Bronchial epithelial cell (primary cell): ENCODE results near the gene PRSS57. TPM values are rescaled to one million over a fixed set of nuclear protein-coding genes. Genes with fewer than 3 reads are reported as not detected.

Experiments used
- DNase-seq: peaks from one replicate; pipeline ENCODE4 v3.0.0-alpha.2; 2010; ENCODE audit warnings: low read depth
- FAIRE-seq: peaks from 2 replicates; lab custom pipeline; 2011; peaks lifted over from hg19 to GRCh38; lab: Jason Lieb, UNC
- H3K27me3 ChIP-seq: 2 replicates; pipeline ENCODE4 v1.5.1; 2011; ENCODE audit warnings: low read length; ENCODE audit not compliant: control insufficient read depth, insufficient read depth
- H3K36me3 ChIP-seq: 2 replicates; pipeline ENCODE4 v1.5.1; 2011; ENCODE audit warnings: low read length; ENCODE audit not compliant: control insufficient read depth, insufficient read depth
- H3K4me3 ChIP-seq: 2 replicates; pipeline ENCODE4 v1.5.1; 2011; ENCODE audit warnings: mild to moderate bottlenecking, low read depth, low read length, control low read depth
- total RNA-seq: library from RNA; depleted of rRNA; stranded (reverse); fragments of >200 nt; gene quantifications from 2 replicates; pipeline ENCODE4 v1.2.1, GENCODE V29; 2014
- TF ChIP-seq, protein P1 (sequence below): IDR thresholded peaks from 2 replicates; pipeline ENCODE4 v1.5.1; 2011; ENCODE audit warnings: mild to moderate bottlenecking, moderate library complexity, low read length, control low read depth, inconsistent platforms; ENCODE audit not compliant: insufficient read depth, severe bottlenecking

Gene PRSS57
- total RNA-seq, 1 donor from 2014 or later, result not detected

DNA sequence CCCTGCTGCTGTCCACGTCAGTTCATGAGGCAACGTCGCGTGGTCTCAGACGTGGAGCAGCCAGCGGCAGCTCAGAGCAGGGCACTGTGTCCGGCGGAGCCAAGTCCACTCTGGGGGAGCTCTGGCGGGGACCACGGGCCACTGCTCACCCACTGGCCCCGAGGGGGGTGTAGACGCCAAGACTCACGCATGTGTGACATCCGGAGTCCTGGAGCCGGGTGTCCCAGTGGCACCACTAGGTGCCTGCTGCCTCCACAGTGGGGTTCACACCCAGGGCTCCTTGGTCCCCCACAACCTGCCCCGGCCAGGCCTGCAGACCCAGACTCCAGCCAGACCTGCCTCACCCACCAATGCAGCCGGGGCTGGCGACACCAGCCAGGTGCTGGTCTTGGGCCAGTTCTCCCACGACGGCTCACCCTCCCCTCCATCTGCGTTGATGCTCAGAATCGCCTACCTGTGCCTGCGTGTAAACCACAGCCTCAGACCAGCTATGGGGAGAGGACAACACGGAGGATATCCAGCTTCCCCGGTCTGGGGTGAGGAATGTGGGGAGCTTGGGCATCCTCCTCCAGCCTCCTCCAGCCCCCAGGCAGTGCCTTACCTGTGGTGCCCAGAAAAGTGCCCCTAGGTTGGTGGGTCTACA is 12.5 kb downstream of the PRSS57 start:
- Histone ChIP-seq H3K27me3 (no peaks in the 10 kb centered on the region), H3K36me3 (peaks cover 18% of the 10 kb centered on the region), H3K4me3 (no peak overlapping the region)
- FAIRE-seq (no peak), DNase-seq (no peak)
- TF ChIP-seq, protein P1, sequence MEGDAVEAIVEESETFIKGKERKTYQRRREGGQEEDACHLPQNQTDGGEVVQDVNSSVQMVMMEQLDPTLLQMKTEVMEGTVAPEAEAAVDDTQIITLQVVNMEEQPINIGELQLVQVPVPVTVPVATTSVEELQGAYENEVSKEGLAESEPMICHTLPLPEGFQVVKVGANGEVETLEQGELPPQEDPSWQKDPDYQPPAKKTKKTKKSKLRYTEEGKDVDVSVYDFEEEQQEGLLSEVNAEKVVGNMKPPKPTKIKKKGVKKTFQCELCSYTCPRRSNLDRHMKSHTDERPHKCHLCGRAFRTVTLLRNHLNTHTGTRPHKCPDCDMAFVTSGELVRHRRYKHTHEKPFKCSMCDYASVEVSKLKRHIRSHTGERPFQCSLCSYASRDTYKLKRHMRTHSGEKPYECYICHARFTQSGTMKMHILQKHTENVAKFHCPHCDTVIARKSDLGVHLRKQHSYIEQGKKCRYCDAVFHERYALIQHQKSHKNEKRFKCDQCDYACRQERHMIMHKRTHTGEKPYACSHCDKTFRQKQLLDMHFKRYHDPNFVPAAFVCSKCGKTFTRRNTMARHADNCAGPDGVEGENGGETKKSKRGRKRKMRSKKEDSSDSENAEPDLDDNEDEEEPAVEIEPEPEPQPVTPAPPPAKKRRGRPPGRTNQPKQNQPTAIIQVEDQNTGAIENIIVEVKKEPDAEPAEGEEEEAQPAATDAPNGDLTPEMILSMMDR, result no peak

DNA sequence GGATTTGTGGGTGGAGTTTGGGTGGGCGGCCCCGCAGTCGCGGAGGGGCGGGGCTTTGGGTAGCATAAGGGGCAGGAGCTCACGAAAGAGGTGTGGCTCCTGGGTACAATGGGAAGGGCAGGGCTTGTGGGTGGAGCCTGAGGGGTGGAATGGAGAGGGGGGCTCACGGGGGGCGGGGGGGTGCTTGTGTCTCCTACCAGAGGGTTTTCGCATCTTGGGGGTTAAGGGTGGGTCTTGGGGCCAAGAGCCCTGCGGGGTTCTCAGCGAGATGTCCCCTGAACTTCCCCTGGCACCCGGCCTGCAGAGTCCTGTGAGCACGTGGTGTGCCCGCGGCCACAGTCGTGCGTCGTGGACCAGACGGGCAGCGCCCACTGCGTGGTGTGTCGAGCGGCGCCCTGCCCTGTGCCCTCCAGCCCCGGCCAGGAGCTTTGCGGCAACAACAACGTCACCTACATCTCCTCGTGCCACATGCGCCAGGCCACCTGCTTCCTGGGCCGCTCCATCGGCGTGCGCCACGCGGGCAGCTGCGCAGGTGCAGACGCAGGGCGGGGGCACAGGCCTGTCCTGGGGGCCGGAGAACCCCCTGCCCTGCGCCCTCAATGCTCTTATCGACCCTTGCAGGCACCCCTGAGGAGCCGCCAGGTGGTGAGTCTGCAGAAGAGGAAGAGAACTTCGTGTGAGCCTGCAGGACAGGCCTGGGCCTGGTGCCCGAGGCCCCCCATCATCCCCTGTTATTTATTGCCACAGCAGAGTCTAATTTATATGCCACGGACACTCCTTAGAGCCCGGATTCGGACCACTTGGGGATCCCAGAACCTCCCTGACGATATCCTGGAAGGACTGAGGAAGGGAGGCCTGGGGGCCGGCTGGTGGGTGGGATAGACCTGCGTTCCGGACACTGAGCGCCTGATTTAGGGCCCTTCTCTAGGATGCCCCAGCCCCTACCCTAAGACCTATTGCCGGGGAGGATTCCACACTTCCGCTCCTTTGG is 13.9 kb downstream of the PRSS57 start:
- FAIRE-seq, result no peak
- peak overlapping the region; percentile 19 for H3K4me3 ChIP-seq
- TF ChIP-seq, protein P1, result no peak
- H3K36me3 ChIP-seq, result peaks cover 20% of the 10 kb centered on the region
- no peaks in the 10 kb centered on the region for H3K27me3 ChIP-seq
- no peak for DNase-seq

DNA sequence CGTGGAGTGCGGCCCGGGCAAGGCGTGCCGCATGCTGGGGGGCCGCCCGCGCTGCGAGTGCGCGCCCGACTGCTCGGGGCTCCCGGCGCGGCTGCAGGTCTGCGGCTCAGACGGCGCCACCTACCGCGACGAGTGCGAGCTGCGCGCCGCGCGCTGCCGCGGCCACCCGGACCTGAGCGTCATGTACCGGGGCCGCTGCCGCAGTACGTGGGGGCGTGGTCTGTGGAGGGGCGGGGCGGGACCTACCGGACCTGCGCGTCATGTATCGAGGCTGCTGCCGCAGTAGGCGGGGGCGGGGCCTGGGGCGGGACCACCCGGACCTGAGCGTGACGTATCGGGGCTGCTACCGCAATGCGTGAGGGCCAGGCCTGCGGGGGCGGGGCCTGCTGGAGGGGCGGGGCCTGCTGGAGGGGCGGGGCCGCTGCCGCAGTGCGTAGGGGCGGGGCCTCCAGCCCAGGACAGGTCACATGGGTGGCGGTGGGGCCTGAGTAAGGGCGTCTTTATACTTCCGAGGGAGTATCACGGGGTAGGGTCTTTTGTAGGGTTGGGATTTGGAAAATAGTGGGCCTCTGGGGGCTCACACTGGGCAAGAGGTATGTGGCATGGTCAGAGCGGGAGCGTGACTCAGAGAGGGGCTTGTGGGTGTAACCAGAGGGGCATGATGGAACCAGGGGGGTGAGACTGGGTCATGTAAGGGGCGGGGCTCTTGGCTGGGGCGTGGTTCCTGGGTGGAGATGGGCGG is 14.8 kb downstream of the PRSS57 start:
- TF ChIP-seq, protein P1, result peak; percentile 57

DNA sequence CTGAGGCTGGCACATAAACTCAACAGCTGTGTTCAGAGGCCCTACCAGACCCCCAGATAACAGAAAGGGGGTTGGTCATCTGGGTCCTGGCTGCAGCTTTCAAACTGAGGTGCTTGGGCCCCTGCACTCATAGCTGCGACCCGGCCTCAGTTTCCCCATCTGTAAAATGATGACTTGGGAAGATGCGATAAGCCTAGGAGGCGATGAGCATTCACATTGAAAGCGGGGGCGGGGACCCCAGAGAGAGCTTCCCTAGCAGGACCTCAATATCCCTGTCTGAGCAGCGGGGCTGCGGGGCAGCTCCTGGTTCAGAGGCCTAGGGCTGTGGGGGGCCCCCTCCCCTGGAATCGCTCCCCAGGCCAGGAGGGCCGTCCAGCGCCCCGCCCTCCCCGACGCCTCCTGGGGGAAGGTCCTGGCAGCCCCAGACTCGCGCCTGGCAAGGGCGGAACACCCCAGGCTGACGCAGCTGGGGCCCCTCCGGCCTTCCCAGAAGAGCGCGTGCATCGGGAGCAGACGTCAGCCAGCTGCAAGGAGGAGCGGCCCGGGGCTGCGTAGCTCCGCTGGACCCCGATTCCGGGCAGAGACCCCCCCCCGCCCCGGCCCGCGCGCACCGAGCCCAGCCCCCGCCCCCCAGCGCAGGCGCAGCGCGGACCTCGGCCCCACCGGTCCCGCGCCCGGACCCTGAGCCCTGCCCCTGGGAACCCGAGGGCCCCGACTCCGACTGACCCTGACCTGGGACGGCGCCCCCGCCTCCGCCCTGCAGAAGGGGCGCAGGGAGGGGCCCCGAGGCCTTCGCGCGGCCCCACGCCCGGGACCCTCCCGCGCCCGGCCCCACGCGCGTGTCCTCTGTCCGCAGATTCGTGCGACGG is 15.6 kb downstream of the PRSS57 start:
- FAIRE-seq (no peak), DNase-seq (peak; percentile 63)

More for the DNA sequence above, 14.8 kb downstream of the PRSS57 start:
- H3K4me3 ChIP-seq, result peak overlapping the region; percentile 47
- DNase-seq (peak; percentile 89), FAIRE-seq (no peak)
- H3K36me3 ChIP-seq, result peaks cover 20% of the 10 kb centered on the region
- no peaks in the 10 kb centered on the region for H3K27me3 ChIP-seq

More for the DNA sequence above, 15.6 kb downstream of the PRSS57 start:
- TF ChIP-seq, protein P1, result no peak
- peak overlapping the region; percentile 47 for H3K4me3 ChIP-seq
- no peaks in the 10 kb centered on the region for H3K27me3 ChIP-seq
- peaks cover 20% of the 10 kb centered on the region for H3K36me3 ChIP-seq
